ENCODE data around the gene CYP2A6.

Gene CYP2A6

GRCh38 chr19:40801426-40802299 lies 48.6 kb downstream of the CYP2A6 start:
- DNase-seq, result no peak

- DNase-seq, result no peak
Observed at GRCh38 chr19:40800997-40801377, 49.3 kb downstream of the CYP2A6 start.

- no peak for DNase-seq
Observed at GRCh38 chr19:40800339-40800996, 49.8 kb downstream of the CYP2A6 start.

GRCh38 chr19:40799558-40800338 lies 50.5 kb downstream of the CYP2A6 start:
- DNase-seq, result no peak

GRCh38 chr19:40798683-40799557 lies 51.3 kb downstream of the CYP2A6 start, which contains the start of gene EGLN2:
Gene EGLN2 (plus strand): TSS chr19:40799191. CDS start chr19:40800573, 1,382 bp downstream.
- peak; percentile 99 for DNase-seq

- DNase-seq, result no peak
Observed at GRCh38 chr19:40797963-40798682, 52.1 kb downstream of the CYP2A6 start.

GRCh38 chr19:40797166-40797962 lies 52.9 kb downstream of the CYP2A6 start:
- DNase-seq, result no peak
